A673 (cell line): Measurements from ENCODE around the gene BOD1L1.

Experiments
- EZH2 ChIP-seq: fragments of 200-600 bp; sonication (generic); IDR thresholded peaks from 2 replicates; pipeline ENCODE4 v1.6.1; 2017; ENCODE audit warnings: borderline replicate concordance, low read depth, mild to moderate bottlenecking, mixed read lengths, antibody characterized with exemption, low read length; ENCODE audit not compliant: poor library complexity, severe bottlenecking
- TF ChIP-seq, protein P1 (sequence below): fragments of 300-800, 200-600 bp; sonication (generic); conservative IDR thresholded peaks from 2 replicates; pipeline ENCODE4 v1.5.1; 2017; ENCODE audit warnings: low read depth, mild to moderate bottlenecking, antibody characterized with exemption, low read length, moderate library complexity, mixed read lengths

DNA sequence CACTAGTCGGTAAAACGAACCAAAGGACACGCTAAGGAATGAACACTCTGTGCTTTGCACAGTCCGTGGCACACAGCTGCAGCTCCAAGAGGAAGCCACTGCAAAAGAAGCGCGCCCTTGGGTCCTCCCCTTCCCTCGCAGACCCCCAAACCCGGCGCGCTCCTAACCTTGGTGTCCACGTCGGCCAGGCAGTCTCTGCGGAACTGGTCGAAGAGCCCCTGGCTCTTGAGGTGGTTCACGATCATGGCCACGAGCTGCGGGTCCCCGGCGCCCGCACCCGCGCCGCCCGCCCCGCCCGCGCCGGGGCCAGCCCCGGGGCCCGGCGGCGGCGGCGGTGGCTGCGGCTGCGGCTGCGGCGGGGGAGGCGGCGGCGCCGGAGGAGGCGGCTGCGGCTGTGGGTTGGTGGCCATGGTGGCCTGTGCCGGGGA, 333 bp downstream of the BOD1L1 start:
- TF ChIP-seq EZH2: no peak
- TF ChIP-seq, protein P1, sequence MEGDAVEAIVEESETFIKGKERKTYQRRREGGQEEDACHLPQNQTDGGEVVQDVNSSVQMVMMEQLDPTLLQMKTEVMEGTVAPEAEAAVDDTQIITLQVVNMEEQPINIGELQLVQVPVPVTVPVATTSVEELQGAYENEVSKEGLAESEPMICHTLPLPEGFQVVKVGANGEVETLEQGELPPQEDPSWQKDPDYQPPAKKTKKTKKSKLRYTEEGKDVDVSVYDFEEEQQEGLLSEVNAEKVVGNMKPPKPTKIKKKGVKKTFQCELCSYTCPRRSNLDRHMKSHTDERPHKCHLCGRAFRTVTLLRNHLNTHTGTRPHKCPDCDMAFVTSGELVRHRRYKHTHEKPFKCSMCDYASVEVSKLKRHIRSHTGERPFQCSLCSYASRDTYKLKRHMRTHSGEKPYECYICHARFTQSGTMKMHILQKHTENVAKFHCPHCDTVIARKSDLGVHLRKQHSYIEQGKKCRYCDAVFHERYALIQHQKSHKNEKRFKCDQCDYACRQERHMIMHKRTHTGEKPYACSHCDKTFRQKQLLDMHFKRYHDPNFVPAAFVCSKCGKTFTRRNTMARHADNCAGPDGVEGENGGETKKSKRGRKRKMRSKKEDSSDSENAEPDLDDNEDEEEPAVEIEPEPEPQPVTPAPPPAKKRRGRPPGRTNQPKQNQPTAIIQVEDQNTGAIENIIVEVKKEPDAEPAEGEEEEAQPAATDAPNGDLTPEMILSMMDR: no peak
